ENCODE measurements around the gene ITGA1.
"Not testable (repeated sequence)": the region's sequence is repeated elsewhere in the genome, so short reads cannot be mapped to it uniquely, and the experiment has no call there.

The ITGA1 gene

DNA sequence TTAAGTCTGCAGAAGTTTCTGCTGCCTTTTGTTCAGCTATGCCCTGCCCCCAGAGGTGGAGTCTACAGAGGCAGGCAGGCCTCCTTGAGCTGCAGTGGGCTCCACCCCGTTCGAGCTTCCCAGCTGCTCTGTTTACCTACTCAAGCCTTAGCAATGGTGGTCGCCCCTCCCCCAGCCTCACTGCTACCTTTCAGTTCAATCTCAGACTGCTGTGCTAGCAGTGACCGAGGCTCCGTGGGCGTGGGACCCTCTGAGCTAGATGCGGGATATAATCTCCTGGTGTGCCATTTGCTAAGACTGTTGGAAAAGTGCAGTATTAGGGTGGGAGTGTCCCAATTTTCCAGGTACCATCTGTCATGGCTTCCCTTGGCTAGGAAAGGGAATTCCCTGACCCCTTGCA, 188.4 kb downstream of the ITGA1 start:
- not testable (repeated sequence) for DNase-seq

DNA sequence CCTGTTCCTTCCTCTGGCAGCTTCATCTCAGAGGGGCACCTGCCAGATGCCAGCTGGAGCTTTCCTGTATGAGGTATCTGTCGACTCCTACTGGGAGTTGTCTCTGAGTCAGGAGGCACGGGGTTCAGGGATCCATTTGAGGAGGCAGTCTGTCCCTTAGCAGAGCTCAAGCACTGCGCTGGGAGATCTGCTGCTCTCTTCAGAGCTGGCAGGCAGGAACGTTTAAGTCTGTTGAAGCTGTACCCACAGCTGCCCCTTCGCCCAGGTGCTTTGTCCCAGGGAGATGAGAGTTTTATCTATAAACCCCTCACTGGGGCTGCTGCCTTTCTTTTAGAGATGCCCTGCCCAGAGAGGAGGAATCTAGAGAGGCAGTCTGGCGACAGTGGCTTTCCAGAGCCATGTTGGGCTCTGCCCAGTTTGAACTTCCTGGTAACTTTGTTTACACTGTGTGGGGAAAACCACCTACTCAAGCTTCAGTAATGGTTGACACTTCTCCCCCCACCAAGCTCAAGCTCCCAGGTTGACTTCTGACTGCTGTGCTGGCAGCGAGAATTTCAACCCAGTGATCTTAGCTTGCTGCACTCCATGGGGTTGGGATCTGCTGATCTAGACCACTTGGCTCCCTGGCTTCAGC, 189.7 kb downstream of the ITGA1 start:
- DNase-seq = no peak

DNA sequence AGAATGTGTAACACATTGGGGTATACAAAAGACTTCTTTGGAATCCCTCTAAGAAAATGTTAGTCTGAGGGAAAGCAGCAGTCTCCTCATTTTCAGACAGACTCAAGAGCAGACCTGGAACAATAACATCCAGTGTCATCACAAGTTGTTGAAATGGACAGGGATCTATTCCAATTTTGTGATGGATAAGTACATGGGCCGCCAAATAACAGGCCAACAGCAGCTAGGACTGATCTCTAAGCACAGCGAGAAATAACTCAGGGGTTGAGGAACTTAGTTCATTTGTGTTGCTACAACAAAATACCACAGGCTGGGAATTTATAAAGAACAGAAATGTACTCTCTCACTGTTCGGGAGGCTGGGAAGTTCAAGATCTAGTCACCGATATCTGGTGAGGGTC, 193.8 kb downstream of the ITGA1 start:
- no peak for DNase-seq

DNA sequence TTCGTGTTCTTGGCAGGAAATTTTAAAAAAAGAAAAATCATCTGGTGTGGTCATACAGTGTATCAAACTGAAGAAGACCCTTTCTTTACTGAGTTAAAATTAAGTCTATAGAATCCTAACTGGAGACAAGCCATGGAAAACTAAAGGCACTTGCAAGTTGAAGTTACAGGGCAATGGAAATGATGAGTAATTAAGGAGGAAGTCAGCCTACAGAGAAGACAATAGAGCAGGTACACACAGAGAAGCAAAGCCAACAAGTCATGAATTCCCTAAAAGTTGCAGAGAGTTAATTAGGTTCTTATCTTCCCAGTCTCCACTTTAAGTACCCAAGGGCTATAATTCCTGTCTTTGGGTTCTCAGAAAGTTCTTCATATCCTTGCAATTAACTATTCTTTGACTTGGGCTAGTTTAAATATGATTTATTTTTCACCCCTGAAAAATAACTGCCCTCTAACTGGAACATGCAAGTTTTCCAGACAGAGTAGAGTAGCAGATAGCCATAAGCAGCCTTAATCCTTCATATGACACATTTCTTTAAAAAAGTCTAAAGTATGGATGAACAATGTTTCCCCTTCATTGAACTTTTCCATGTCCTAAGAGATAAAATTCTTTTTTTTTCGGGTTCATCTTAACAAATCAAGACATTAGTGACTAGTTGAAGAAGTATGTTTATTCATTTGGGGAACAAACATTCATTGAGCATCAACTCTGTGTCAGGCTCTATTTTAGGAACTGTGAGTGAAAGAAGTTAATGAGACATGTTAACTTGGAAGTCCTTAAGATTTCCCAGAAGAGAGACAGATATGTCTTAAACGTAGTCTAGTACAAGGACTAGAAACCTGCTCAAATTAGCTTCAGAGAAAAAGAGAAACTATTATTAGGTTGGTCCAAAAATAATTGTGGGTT, 196.3 kb downstream of the ITGA1 start:
- DNase-seq = no peak

DNA sequence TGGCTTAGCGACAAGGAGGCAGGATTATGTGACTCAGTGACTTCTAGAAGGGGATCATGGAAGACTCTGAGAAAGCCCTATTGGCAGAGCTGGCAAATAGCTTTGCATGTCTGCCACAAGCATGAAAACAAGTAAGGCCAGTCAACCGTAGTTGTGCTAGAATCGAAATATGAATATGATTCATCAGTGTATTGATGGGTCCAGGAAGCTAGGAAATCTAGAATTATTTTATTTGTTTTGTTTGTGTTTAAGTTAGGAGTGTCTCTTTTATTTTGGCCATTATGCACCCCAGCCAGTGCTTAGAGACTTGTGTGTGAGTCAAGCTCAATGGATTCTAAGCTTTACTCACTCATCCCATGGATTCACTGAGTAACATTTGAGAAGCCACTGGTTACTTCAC, 197.6 kb downstream of the ITGA1 start:
- DNase-seq = no peak

DNA sequence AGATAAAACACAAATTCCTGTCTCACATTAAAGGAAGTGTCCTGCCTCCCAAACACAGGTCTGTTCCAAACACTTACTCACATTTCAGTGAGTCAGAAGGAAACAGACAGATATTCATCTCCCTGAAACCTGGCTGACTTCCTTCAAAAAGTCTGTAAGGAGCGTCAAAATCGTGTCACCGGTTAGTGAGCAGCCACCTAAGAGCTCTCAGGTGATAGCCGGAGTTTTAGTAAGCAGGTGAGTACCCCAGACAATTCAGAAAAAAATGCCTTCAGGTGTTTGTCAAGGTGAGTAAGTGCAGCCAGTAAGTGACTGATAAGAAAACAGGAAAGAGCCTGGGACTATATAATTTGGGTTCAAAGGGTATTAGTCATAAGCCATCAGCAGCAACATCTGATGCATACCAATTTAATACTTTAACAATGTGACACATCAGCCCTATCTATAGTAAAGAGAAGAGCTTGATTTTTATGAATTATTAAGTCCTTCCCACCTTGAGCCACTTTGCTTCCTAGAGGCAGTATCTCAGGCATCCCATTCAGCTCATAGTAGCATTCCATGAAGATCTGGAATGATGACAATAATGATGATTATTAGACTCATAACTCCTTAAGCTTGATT, 200.1 kb downstream of the ITGA1 start:
- DNase-seq = no peak

DNA sequence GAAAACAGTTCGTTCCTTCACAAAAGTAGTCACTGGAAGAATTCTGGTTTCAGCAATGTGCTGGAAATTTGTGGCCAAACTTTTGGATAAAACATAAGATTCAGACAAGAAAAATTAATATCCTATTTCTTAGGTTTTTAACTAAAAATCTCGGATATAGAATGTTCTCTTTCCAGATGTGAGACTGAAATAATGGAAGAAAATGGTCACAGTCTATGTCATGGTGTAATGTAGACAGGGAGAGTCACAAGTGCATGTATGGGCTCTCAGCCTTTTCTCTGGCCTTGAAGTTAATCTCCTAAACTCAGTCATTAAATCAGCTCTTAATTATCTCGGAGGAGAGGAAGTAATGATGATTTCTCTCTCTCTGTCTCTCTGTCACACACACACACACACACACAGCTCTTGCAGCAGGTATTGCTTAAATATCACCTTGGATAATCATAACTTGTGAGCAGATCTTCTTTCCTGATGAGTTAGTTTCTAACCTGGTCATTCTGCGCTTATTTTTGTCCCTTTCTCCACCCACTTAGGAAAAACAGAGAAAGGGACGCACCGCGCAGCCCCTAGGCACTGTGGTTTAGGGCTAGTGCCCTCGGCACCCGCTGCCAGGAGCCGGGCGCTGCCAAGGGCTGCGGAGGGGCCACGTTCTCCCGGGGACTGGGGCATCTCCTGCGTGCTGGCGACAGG, 200.8 kb downstream of the ITGA1 start:
- no peak for DNase-seq

DNA sequence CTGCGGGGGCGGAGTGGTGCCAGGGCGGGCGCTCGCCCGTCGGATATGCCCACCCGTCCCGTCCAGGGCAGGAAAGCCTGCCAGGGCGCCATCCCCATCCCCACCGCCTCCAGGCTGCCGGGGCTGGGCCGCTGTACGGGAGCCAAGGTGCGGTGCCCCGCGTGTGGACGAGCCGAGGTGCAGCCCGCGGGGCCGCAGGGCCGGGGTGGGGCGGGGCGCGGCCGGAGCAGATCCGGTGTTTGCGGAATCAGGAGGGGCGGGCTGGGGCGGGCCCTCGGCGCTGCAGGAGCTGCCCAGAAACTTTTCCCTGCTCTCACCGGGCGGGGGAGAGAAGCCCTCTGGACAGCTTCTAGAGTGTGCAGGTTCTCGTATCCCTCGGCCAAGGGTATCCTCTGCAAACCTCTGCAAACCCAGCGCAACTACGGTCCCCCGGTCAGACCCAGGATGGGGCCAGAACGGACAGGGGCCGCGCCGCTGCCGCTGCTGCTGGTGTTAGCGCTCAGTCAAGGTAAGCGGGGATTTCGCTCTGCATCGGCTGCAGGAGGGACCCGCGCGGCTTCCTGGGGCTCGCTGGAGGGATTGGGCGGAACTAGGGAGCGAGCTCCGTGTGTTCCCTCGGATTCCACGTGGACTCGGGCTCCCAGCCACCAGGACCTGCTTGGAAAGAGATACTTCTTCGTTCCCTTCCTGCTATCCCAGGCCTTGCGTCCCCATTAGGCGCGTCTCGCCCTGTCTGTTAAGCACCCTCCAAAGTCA, 201.5 kb downstream of the ITGA1 start, which contains the start of gene ITGA2:
TSS of gene ITGA2 (plus strand) at position 328 of the 756 bp plus-strand sequence. CDS start at position 445, 117 bp downstream.
- no peak for DNase-seq

DNA sequence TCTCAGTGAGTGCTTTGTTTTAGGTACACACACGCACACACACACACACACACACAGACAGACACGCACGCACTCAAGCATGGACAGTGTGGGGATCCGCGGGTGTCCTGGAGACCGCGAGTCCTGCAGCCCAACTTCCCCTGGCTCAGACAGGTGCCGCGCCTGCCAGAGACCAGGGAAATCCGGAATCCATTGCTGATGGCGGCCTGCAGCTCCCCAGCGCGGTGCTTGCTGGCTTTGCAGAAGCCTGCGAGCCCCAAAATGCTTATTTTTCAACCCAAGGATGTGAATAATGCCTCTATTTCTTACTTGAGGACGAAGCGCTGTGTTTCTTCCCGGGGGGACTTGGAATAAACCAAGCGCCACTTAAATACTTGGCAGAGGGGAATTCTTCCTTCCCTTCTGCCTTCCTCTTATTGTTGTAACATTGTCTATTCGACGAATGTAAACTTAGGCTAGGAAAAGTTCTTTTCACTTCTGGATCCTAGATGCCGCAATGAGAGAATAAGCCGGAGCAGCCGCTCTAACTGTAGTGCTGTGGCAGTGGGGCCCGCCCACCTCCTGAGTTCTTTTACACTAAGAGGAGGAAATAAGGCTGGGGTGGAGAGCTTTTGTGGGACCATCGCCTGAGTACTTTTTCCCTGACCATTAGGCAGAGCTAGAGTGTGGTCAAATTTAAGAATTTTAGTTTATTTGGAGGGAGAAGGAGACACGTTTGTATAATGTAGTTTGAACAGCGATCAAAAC, 202.2 kb downstream of the ITGA1 start:
- no peak for DNase-seq

DNA sequence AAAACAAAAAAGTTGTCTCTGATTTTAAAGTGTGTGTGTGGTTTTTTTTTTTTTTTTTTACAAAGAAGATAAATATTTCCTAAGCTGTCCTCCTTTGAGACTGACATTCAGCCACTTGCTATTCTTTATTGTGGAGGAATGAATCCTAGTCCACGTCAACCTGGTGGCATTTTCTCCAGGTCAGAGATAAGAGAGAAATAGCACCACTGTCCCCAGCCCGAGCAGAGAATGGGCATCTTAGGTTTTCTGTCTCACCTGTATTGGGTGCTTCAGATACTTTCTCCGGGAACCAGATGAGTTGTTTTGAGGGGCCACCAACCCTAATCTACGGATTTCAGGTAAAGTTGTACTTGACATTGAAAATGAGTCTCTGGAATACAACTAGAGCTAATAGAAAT, 202.8 kb downstream of the ITGA1 start:
- DNase-seq = no peak

DNA sequence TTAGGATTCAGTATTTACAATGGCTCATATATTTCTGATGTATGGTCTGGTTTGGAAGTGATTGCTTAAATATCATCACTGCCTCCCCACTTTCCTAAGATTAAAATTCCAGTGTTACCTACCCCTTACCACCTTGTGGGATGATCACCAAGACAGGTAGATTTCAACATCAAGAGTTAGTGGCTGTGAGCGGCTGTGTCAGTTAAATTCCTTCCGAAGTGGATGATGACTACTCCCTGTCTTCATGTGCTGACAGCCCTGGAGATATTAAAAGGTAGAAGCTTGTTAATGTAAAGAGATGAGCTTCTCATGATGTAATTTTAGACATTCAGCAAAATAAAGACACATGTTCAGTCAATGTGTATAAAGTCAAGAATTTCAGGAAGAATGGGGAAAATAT, 205.7 kb downstream of the ITGA1 start:
- DNase-seq = no peak

DNA sequence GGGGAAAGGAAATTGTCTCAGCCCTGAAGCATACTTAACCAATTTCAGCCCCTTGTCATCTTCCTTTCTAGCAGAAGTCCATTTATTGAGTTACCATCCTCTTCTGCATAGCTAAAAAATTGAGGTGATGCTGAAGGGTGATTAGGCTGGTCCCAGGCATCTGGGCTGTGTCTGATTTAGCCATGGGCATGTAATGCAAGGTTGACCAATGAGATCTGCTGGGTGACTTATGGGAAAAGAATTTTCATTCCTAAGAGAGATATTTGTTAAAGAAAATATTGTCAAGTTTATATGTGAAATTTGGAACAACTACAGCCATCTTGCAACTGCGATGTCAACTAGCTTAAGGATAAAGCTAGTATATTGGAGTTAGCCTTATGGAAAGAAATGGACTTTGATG, 206.6 kb downstream of the ITGA1 start:
- no peak for DNase-seq

DNA sequence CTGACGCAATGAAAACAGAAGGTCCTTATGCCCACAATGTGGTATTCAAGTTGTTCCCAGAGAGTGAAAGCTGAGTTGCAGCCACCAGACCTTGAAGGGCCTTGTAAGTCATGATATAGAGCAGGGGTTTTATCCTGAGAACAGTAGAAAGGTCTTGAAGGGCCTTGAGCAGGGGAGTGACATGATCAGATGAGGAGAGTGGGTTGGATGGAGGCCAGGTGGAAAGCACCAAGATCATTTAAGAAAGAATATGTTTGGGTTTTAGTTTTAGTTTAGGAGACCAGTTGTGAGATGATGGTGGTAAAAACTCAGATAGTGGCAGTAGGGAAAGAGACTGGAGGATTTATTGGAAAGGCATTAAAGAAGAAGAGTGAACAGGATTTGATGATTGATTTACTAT, 207.4 kb downstream of the ITGA1 start:
- DNase-seq = no peak

DNA sequence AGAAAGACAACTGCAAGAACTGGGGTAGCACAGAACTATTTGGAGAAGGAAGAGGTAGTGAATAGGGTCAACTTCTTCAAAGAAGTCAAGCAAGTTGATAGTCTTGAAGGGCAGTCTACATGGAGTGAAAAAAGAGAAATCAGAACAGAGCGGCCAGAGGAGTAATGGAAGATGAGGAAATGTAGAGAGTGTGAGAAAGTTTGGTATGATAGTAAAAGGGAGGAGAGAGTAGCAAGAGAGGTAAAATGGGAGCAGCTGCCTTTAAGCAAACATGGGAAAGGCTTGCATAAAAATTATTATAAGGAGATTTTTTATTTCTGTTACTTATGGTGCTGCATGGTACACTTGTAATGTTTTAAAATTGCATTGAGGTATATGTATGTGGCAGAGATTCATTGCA, 208.2 kb downstream of the ITGA1 start:
- DNase-seq = no peak

DNA sequence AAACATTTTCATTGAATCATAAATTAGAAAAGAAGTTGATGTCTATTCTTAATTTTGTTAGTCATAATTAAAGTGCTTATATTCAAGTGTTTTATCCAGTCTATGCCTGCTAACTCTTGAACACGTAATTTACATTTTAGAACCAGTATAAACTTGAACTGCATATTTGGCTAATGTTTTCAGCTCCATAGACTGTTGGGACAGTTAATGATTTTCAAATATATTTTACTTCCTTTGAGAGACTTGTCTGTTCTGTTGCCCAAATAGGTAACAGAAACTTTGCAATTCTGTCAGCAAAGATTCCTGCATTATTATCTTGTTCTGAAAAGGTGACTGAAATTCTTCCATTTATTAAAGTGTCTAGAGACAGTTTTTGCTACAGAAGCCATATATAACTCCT, 209.3 kb downstream of the ITGA1 start:
- no peak for DNase-seq

DNA sequence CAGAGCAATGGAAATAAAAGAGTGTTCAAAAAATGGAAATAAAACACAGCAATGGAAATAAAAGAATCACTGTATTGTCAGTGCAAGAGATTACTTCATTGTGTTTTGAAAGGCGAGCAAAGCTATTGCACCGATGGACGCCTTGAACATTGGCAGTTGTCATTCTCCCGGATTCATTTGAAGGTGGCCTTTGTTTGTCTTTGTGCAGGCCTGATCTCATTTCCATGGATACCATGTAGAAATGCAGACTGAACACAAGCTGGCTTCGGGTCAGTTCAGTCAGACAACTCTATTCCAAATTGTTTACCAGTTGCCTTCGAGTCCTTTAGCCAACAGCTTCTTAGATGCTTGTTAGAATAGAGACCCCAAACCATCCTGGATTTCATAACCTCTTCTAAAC, 209.7 kb downstream of the ITGA1 start:
- DNase-seq = no peak

DNA sequence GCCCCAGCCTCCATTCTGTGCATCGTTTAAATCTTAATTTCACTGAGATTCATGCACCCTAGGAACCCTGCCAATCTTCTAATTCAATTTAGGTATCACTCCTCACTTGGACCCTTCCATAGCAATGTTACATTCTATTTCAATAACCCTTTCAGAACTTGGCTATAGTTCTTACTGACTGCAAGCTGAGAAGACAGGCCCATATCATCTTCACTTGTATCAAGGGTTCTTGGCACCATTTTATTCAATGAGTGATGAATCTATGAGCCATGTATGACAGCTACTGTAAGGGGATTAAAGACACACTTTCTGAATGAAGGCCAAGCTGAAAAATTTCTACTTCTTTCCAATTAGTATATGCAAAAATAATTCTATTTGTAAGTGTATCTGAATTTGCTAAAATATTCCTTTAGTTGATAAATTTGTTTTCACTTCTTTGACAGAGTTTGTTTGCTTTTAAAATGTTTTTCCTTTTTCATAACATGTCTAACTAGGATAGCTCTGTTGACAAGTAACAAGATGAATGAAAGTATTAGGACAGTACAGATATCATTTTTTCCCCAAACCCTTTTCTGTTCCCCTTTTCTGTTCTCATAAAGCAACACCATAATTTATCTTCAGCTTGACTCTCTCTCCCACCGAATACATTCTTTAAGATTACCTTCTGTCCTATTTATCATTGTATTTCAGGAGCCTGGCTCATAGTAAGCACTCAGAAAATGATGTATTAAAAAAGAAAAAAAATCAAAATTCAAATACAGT, 211.0 kb downstream of the ITGA1 start:
- DNase-seq = no peak

DNA sequence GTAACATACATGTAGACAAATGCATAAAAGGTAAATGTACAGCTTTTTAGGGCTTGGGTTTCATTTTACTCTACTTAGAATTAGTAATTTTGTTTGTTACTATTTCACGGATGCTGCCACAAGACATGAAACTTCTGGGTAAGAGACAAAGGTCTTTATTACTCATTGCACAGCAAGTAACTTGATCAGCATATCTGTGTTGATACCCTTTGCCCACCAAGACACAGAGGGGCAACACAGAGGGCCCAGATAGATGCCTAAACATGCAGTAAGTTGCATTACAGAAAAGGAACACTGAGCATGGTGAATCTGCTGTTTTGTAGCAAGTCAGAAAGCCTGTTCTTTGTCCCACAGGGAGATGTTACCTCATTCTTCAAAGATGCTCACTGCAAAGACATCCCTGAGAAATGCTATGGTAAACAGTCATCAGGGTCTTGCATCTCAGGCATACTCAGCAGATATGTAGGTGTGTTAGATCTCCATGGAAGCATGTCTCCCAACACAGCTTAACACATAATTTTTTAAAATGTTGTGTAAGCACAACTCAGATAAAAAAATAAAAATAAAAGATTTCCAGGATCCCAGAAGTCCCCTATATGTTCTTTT, 211.7 kb downstream of the ITGA1 start:
- DNase-seq = no peak

DNA sequence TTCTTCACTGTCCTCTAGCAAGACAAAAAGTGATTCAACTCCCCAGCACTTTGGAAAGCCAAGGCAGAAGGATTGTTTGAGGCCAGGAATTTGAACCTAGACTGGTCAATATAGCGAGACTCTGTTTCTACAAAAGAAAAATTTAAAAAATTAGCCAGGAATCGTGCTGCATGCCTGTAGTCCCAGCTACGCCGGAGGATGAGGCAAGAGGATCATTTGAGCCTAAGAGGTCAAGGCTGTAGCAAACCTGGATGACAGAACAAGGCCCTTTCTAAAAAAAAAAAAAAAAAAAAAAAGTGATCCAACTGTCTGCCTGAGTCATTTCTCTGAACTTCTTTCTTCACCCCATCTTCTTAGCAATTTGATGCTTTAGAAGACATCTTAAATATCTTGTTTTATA, 213.8 kb downstream of the ITGA1 start:
- no peak for DNase-seq

DNA sequence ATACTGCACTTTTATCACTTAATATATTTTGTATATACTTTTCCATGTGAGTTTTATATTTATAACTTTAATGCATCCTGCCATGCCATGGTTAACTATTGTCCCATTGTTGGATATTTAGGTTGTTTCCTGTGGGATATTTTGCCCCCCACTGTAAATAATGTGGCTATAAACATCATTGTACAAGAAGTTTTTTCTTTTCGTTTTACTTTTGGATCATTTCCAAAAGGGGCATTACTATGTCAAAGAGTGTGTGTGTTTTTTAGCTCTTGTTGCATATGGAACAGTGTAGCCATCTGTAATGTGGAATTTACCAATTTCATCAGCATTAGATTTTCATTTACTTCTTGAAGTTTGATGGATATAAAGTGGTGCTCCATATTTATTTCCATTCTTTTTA, 214.8 kb downstream of the ITGA1 start:
- DNase-seq = no peak

DNA sequence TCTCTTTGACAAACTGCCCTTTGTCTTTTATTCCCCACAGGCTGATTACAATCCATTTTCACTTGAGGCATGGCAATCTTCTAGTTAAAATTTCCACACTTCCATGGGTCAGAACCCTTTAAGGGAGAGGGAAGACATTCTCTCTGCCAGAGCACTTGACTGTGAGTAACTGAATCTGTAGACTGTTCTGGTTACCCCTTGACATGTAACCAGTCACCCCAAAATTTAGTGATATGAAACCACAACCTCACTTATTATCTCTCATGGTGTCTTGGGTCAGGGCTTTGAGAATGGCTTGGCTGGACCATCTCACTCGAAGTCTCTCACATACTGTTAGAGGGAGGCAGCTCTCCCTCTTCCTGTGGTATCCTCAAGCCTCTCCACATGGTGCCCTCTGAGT, 215.4 kb downstream of the ITGA1 start:
- no peak for DNase-seq
